GM12878 (cell line): ENCODE results near the gene ZNF234. TPM values are rescaled to one million over a fixed set of nuclear protein-coding genes. Genes with fewer than 3 reads are reported as not detected.
A peak's percentile ranks its signal among the peaks of the same experiment; 100 is the strongest.

Source experiments
- BHLHE40 ChIP-seq, 2 experiments: fragments of 450-650 bp in 1 of 2; IDR thresholded peaks; 2 replicates each; pipeline ENCODE4 v1.6.1; 2011 to 2017; ENCODE audit warnings: low read depth in 2 of 2, borderline replicate concordance in 1 of 2, improper control_type of control experiment in 1 of 2, low read length in 1 of 2, mild to moderate bottlenecking in 1 of 2
- E2F8 ChIP-seq: fragments of 450-650 bp; IDR thresholded peaks from 2 replicates; pipeline ENCODE4 v1.6.1; 2018; ENCODE audit warnings: mild to moderate bottlenecking, low read depth, moderate library complexity; ENCODE audit not compliant: partially characterized antibody
- HCFC1 ChIP-seq: fragments of 150-350 bp; IDR thresholded peaks from 2 replicates; pipeline ENCODE4 v1.6.1; 2014; ENCODE audit warnings: low read length
- IKZF2 ChIP-seq, 2 experiments: fragments of 450-650 bp; IDR thresholded peaks; 2 replicates each; pipeline ENCODE4 v1.6.1; 2017; ENCODE audit warnings: mild to moderate bottlenecking in 2 of 2, moderate library complexity in 2 of 2
- JUNB ChIP-seq: IDR thresholded peaks from 2 replicates; pipeline ENCODE4 v1.6.1; 2016; ENCODE audit warnings: antibody characterized with exemption, mild to moderate bottlenecking
- MYB ChIP-seq: fragments of 150-350 bp; IDR thresholded peaks from 2 replicates; pipeline ENCODE4 v1.6.1; 2014; ENCODE audit warnings: mild to moderate bottlenecking, low read depth, low read length, borderline replicate concordance
- NBN ChIP-seq: fragments of 450-650 bp; IDR thresholded peaks from 2 replicates; pipeline ENCODE4 v1.6.1; 2016
- NFIC ChIP-seq: IDR thresholded peaks from 2 replicates; pipeline ENCODE4 v1.6.1; 2012; ENCODE audit warnings: low read depth, mild to moderate bottlenecking, inconsistent platforms, low read length, moderate library complexity
- SMAD1 ChIP-seq: fragments of 450-650 bp; IDR thresholded peaks from 2 replicates; pipeline ENCODE4 v1.6.1; 2018; ENCODE audit warnings: mild to moderate bottlenecking, low read depth; ENCODE audit not compliant: partially characterized antibody
- STAT1 ChIP-seq: fragments of 450-650 bp; conservative IDR thresholded peaks from 2 replicates; pipeline ENCODE4 v1.6.1; 2014; ENCODE audit warnings: antibody characterized with exemption, mild to moderate bottlenecking
- TCF3 ChIP-seq: IDR thresholded peaks from 2 replicates; pipeline ENCODE4 v1.6.1; 2012; ENCODE audit warnings: low read depth, mild to moderate bottlenecking, low read length, borderline replicate concordance; ENCODE audit not compliant: insufficient read depth
- polyA plus RNA-seq, 11 experiments: library from polyadenylated mRNA; depleted of rRNA in 4 of 11; unstranded in 6 of 11; stranded (reverse) in 5 of 11; fragments of >200 nt; fragmentation: Nextera tagmentation in 4 of 11; fragmentation: Illumina TruSeq in 1 of 11; extraction: Ambion mirVana in 4 of 11; extraction: Trizol in 1 of 11; gene quantifications; 1 replicate in 1 of 11; 2 replicates in 10 of 11; pipeline versions ENCODE4 v1.2.1 to v1.2.3, GENCODE V29; 2011 to 2016; ENCODE audit warnings: inconsistent platforms in 2 of 11, missing spikeins in 2 of 11, low read depth in 1 of 11
- total RNA-seq, 4 experiments: library from RNA; depleted of rRNA in 3 of 4; stranded (reverse); fragments of >200 nt in 3 of 4; fragmentation: Illumina TruSeq in 1 of 4; extraction: Trizol in 1 of 4; gene quantifications; 2 replicates each; pipeline versions ENCODE4 v1.2.1 to v1.2.3, GENCODE V29; 2013 to 2021
- TF ChIP-seq, protein P1 (sequence below): IDR thresholded peaks from 2 replicates; pipeline ENCODE4 v1.6.1; 2012; ENCODE audit warnings: low read length, inconsistent platforms

ZNF234 gene
- total and polyA plus RNA-seq, 10 of the 15 experiments (the other 5 are each of a cell fraction or from before 2014, with no cell fraction given): 2.7 to 10.5 (median 5.2) TPM

- no peak for TF ChIP-seq E2F8
- no peak for TF ChIP-seq TCF3
- no peak for TF ChIP-seq JUNB
- TF ChIP-seq HCFC1: peak; percentile 86
- no peak for TF ChIP-seq NFIC
- TF ChIP-seq STAT1: no peak
- 0 out of 4 replicates have a peak, but pooled peaks have one; percentile 22 to 25 for TF ChIP-seq IKZF2 (IDR thresholded peaks at IDR 0.05)
- TF ChIP-seq NBN: peak; percentile 35
- TF ChIP-seq, protein P1, sequence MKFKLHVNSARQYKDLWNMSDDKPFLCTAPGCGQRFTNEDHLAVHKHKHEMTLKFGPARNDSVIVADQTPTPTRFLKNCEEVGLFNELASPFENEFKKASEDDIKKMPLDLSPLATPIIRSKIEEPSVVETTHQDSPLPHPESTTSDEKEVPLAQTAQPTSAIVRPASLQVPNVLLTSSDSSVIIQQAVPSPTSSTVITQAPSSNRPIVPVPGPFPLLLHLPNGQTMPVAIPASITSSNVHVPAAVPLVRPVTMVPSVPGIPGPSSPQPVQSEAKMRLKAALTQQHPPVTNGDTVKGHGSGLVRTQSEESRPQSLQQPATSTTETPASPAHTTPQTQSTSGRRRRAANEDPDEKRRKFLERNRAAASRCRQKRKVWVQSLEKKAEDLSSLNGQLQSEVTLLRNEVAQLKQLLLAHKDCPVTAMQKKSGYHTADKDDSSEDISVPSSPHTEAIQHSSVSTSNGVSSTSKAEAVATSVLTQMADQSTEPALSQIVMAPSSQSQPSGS: no peak
- peak; percentile 5 to 12; a peak in 1 of 4 replicates for TF ChIP-seq BHLHE40 (IDR thresholded peaks at IDR 0.05; ENCODE audit: borderline replicate concordance in 1 of 2, low read depth in 2 of 2, low read length in 1 of 2)
- TF ChIP-seq MYB: no peak
- no peak for TF ChIP-seq SMAD1
- TF ChIP-seq, all 136 proteins: peak for 40
Observed at GRCh38 chr19:44141191-44142058, at the start of gene ZNF234 (continued).
